SK-N-SH treated with all-trans-retinoic acid at 6 μM for 48 hours (cell line): ENCODE data around the gene PCLAF.
"Not testable (repeated sequence)": the region's sequence is repeated elsewhere in the genome, so short reads cannot be mapped to it uniquely, and the experiment has no call there.

Experiments
- ATAC-seq: fragments of 200-7000 bp; cut with Tn5 transposase; 3 replicates; pipeline ENCODE4 v1.9.1; 2020; ENCODE audit warnings: mild to moderate bottlenecking, moderate library complexity
- ARNTL ChIP-seq: fragments of 450-650 bp; formaldehyde crosslinking; IDR thresholded peaks from 2 replicates; pipeline ENCODE4 v1.5.0; 2020; ENCODE audit warnings: low read depth, mild to moderate bottlenecking, moderate library complexity, borderline replicate concordance
- BACH2 ChIP-seq: fragments of 250-450 bp; sonication (Bioruptor Pico); IDR thresholded peaks from 2 replicates; pipeline ENCODE4 v1.9.0; 2021; ENCODE audit warnings: mild to moderate bottlenecking, borderline replicate concordance
- CREB5 ChIP-seq: fragments of 250-450 bp; sonication (Bioruptor Pico); IDR thresholded peaks from 2 replicates; pipeline ENCODE4 v1.5.1; 2020; ENCODE audit warnings: low read depth, mild to moderate bottlenecking, moderate library complexity
- CSDC2 ChIP-seq: fragments of 250-450 bp; sonication (Bioruptor Pico); IDR thresholded peaks from 2 replicates; pipeline ENCODE4 v1.5.0; 2020; ENCODE audit warnings: mild to moderate bottlenecking, moderate library complexity
- CSRNP3 ChIP-seq: fragments of 250-450 bp; sonication (Bioruptor Pico); IDR thresholded peaks from 2 replicates; pipeline ENCODE4 v1.5.1; 2021; ENCODE audit warnings: mild to moderate bottlenecking, moderate library complexity
- ESRRG ChIP-seq: fragments of 250-450 bp; sonication (Bioruptor Pico); IDR thresholded peaks from 2 replicates; pipeline ENCODE4 v1.6.1; 2021; ENCODE audit warnings: mild to moderate bottlenecking
- GLIS3 ChIP-seq: fragments of 250-450 bp; sonication (Bioruptor Pico); IDR thresholded peaks from 2 replicates; pipeline ENCODE4 v1.5.0; 2020; ENCODE audit warnings: mild to moderate bottlenecking, moderate library complexity
- OSR1 ChIP-seq: fragments of 250-450 bp; sonication (Bioruptor Pico); IDR thresholded peaks from 2 replicates; pipeline ENCODE4 v1.8.0; 2022; ENCODE audit warnings: moderate library complexity, mild to moderate bottlenecking, inconsistent platforms
- PATZ1 ChIP-seq: fragments of 250-450 bp; sonication (Bioruptor Pico); IDR thresholded peaks from 2 replicates; pipeline ENCODE4 v1.8.0; 2020; ENCODE audit warnings: mild to moderate bottlenecking, moderate library complexity, borderline replicate concordance
- PPARA ChIP-seq: fragments of 250-450 bp; sonication (Bioruptor Pico); IDR thresholded peaks from 2 replicates; pipeline ENCODE4 v1.5.0; 2020; ENCODE audit warnings: mild to moderate bottlenecking, borderline replicate concordance
- RARB ChIP-seq: fragments of 250-450 bp; sonication (Bioruptor Pico); IDR thresholded peaks from 2 replicates; pipeline ENCODE4 v1.8.0; 2021; ENCODE audit warnings: mild to moderate bottlenecking, moderate library complexity
- SNAI2 ChIP-seq: fragments of 250-450 bp; sonication (Bioruptor Pico); IDR thresholded peaks from 2 replicates; pipeline ENCODE4 v1.5.0; 2020; ENCODE audit warnings: mild to moderate bottlenecking, moderate library complexity
- TCF4 ChIP-seq: fragments of 250-450 bp; sonication (Bioruptor Pico); IDR thresholded peaks from 2 replicates; pipeline ENCODE4 v1.8.0; 2021; ENCODE audit warnings: mild to moderate bottlenecking, moderate library complexity, borderline replicate concordance
- TOX ChIP-seq: fragments of 250-450 bp; sonication (Bioruptor Pico); IDR thresholded peaks from 2 replicates; pipeline ENCODE4 v1.8.0; 2021; ENCODE audit warnings: mild to moderate bottlenecking, moderate library complexity, borderline replicate concordance
- TSHZ2 ChIP-seq: fragments of 250-450 bp; sonication (Bioruptor Pico); IDR thresholded peaks from 2 replicates; pipeline ENCODE4 v1.5.0; 2020; ENCODE audit warnings: mild to moderate bottlenecking, moderate library complexity
- ZC3H10 ChIP-seq: fragments of 250-450 bp; sonication (Bioruptor Pico); IDR thresholded peaks from 2 replicates; pipeline ENCODE4 v1.5.1; 2021; ENCODE audit warnings: mild to moderate bottlenecking, moderate library complexity
- ZFP3 ChIP-seq: fragments of 250-450 bp; sonication (Bioruptor Pico); IDR thresholded peaks from 2 replicates; pipeline ENCODE4 v1.5.0; 2020; ENCODE audit warnings: mild to moderate bottlenecking, moderate library complexity
- ZFP30 ChIP-seq: fragments of 450-650 bp; formaldehyde crosslinking; IDR thresholded peaks from 2 replicates; pipeline ENCODE4 v1.5.0; 2022; ENCODE audit warnings: mild to moderate bottlenecking, moderate library complexity
- ZNF565 ChIP-seq: fragments of 450-650 bp; formaldehyde crosslinking; conservative IDR thresholded peaks from 2 replicates; pipeline ENCODE4 v1.5.0; 2020; ENCODE audit warnings: low read depth, mild to moderate bottlenecking, moderate library complexity
- ZNF70 ChIP-seq: fragments of 450-650 bp; formaldehyde crosslinking; IDR thresholded peaks from 2 replicates; pipeline ENCODE4 v1.5.0; 2020; ENCODE audit warnings: mild to moderate bottlenecking, moderate library complexity
- ZNF8 ChIP-seq: fragments of 450-650 bp; formaldehyde crosslinking; IDR thresholded peaks from 2 replicates; pipeline ENCODE4 v1.5.0; 2020; ENCODE audit warnings: mild to moderate bottlenecking, moderate library complexity

The PCLAF gene

GRCh38 chr15:64380130-64380870 lies 941 bp downstream of the PCLAF start:
- not testable (repeated sequence) for ATAC-seq

GRCh38 chr15:64379216-64379960 lies 1.9 kb downstream of the PCLAF start:
- no peak for ATAC-seq
- TF ChIP-seq ZFP30 (CRISPR knock-in tag): no peak
- TF ChIP-seq ARNTL (CRISPR knock-in tag): no peak
- no peak for TF ChIP-seq TOX (CRISPR knock-in tag)
- no peak for TF ChIP-seq TCF4
- TF ChIP-seq PATZ1 (CRISPR knock-in tag): no peak
- TF ChIP-seq CSDC2: no peak
- TF ChIP-seq ZNF70 (CRISPR knock-in tag): no peak
- TF ChIP-seq TSHZ2 (CRISPR knock-in tag): no peak
- no peak for TF ChIP-seq PPARA
- no peak for TF ChIP-seq ZFP3 (CRISPR knock-in tag)
- no peak for TF ChIP-seq BACH2

- TF ChIP-seq TOX (CRISPR knock-in tag) (no peak), ZFP30 (CRISPR knock-in tag) (no peak), RARB (CRISPR knock-in tag) (no peak), CREB5 (no peak), ZC3H10 (CRISPR knock-in tag) (no peak)
- ATAC-seq: no peak
These were observed 7.9 kb downstream of the PCLAF start for GRCh38 chr15:64373360-64373759.

- ATAC-seq: not testable (repeated sequence)
These were observed 9.9 kb downstream of the PCLAF start for GRCh38 chr15:64371383-64371782.

- TF ChIP-seq TSHZ2 (CRISPR knock-in tag) (no peak), ZNF8 (CRISPR knock-in tag) (no peak), CSRNP3 (CRISPR knock-in tag) (no peak), SNAI2 (CRISPR knock-in tag) (no peak), ZFP30 (CRISPR knock-in tag) (no peak), ESRRG (CRISPR knock-in tag) (no peak), ZFP3 (CRISPR knock-in tag) (no peak), GLIS3 (CRISPR knock-in tag) (no peak), TCF4 (no peak), ZNF565 (no peak), CSDC2 (no peak), ZNF70 (CRISPR knock-in tag) (no peak), PPARA (no peak), RARB (CRISPR knock-in tag) (no peak), CREB5 (no peak), OSR1 (CRISPR knock-in tag) (no peak)
- no peak for ATAC-seq
These were observed 12.1 kb downstream of the PCLAF start for GRCh38 chr15:64369078-64369607.
